Rectal smooth muscle tissue (tissue), 1 donor: ENCODE measurements around the gene FBLN5.

Experiments used
- H3K27ac ChIP-seq: one replicate; pipeline ENCODE4 v1.7.0; 2013; ENCODE audit warnings: low read depth, low read length, inconsistent platforms
- H3K27me3 ChIP-seq: one replicate; pipeline ENCODE4 v1.7.0; 2013; ENCODE audit warnings: low read length; ENCODE audit not compliant: control insufficient read depth, insufficient read depth
- H3K36me3 ChIP-seq: one replicate; pipeline ENCODE4 v1.7.0; 2013; ENCODE audit warnings: low read length; ENCODE audit not compliant: control insufficient read depth, insufficient read depth
- H3K4me1 ChIP-seq: one replicate; pipeline ENCODE4 v1.7.0; 2013; ENCODE audit warnings: low read length; ENCODE audit not compliant: control insufficient read depth, insufficient read depth
- H3K4me3 ChIP-seq: one replicate; pipeline ENCODE4 v1.7.0; 2013; ENCODE audit warnings: low read length
- H3K9ac ChIP-seq: one replicate; pipeline ENCODE4 v1.7.0; 2013; ENCODE audit warnings: low read length

FBLN5 gene

GRCh38 chr14:91885839-91886238 is 61.7 kb downstream of the FBLN5 start:
- Histone ChIP-seq H3K27me3 (no peaks in the 10 kb centered on the region), H3K4me1 (peaks cover 11% of the 10 kb centered on the region), H3K27ac (peak overlapping the region; percentile 49), H3K9ac (no peak overlapping the region), H3K36me3 (no peaks in the 10 kb centered on the region), H3K4me3 (no peak overlapping the region)

GRCh38 chr14:91885113-91885712 is 62.3 kb downstream of the FBLN5 start:
- H3K27ac ChIP-seq = peak overlapping the region; percentile 49
- peaks cover 11% of the 10 kb centered on the region for H3K4me1 ChIP-seq
- H3K36me3 ChIP-seq = no peaks in the 10 kb centered on the region
- H3K4me3 ChIP-seq = no peak overlapping the region
- H3K27me3 ChIP-seq = no peaks in the 10 kb centered on the region
- H3K9ac ChIP-seq = no peak overlapping the region

DNA sequence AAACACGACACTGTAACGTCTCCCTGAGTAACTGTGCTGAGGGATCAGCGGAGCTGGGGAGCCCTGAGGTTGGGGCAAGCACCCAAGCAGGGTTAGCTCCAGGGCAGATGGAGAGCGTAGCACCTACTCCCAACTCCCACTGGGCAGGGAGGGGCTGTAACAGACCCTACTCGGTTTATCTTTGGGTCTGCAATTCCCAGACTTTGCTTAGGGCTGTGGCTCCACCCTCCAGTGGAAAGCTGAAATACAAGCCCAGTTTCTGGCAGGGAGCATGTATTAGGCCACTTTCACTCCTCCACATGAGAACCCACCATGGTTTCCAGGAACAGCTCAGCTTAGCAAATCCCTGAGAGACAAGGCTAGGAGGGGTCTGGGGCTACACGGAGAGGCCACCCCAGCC is 62.8 kb downstream of the FBLN5 start:
- Histone ChIP-seq H3K9ac (no peak overlapping the region), H3K4me3 (no peak overlapping the region), H3K27ac (peak overlapping the region; percentile 37), H3K36me3 (no peaks in the 10 kb centered on the region), H3K4me1 (peaks cover 11% of the 10 kb centered on the region), H3K27me3 (no peaks in the 10 kb centered on the region)

GRCh38 chr14:91883753-91884152 is 63.7 kb downstream of the FBLN5 start:
- Histone ChIP-seq H3K27ac (no peak overlapping the region), H3K27me3 (no peaks in the 10 kb centered on the region), H3K36me3 (no peaks in the 10 kb centered on the region), H3K4me3 (no peak overlapping the region), H3K4me1 (peaks cover 7% of the 10 kb centered on the region), H3K9ac (no peak overlapping the region)

GRCh38 chr14:91882776-91883175 is 64.7 kb downstream of the FBLN5 start:
- Histone ChIP-seq H3K36me3 (no peaks in the 10 kb centered on the region), H3K27ac (no peak overlapping the region), H3K4me3 (no peak overlapping the region), H3K9ac (no peak overlapping the region), H3K27me3 (no peaks in the 10 kb centered on the region), H3K4me1 (peaks cover 7% of the 10 kb centered on the region)

DNA sequence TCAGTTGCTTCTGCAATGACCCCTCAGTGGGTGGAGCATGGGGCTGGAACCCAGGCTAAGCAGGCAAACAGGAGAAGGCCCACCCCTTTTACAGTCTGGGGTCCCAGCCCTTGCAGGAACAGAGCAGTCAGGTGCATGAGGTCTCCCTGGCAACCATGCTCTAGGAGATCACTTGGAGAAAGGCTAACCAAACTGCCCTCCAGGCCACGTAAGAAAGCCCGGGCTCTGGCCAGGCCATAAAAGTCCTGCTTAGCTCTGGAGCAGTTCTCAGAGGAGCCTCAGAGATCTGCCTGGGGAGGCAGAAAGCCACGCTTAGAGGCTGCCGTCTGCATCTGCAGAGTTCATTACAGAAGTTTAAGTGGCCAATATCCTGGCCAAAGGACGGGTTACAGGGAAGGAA is 65.1 kb downstream of the FBLN5 start:
- H3K27me3 ChIP-seq = no peaks in the 10 kb centered on the region
- no peak overlapping the region for H3K4me3 ChIP-seq
- no peaks in the 10 kb centered on the region for H3K36me3 ChIP-seq
- H3K9ac ChIP-seq = no peak overlapping the region
- no peak overlapping the region for H3K27ac ChIP-seq
- H3K4me1 ChIP-seq = peaks cover 7% of the 10 kb centered on the region

GRCh38 chr14:91879196-91879595 is 68.3 kb downstream of the FBLN5 start:
- no peak overlapping the region for H3K4me3 ChIP-seq
- H3K9ac ChIP-seq = no peak overlapping the region
- H3K36me3 ChIP-seq = no peaks in the 10 kb centered on the region
- H3K27ac ChIP-seq = no peak overlapping the region
- no peaks in the 10 kb centered on the region for H3K27me3 ChIP-seq
- peaks cover 7% of the 10 kb centered on the region for H3K4me1 ChIP-seq

- no peak overlapping the region for H3K9ac ChIP-seq
- H3K4me1 ChIP-seq = peaks cover 7% of the 10 kb centered on the region
- no peak overlapping the region for H3K4me3 ChIP-seq
- H3K36me3 ChIP-seq = no peaks in the 10 kb centered on the region
- no peaks in the 10 kb centered on the region for H3K27me3 ChIP-seq
- no peak overlapping the region for H3K27ac ChIP-seq
Observed at GRCh38 chr14:91878274-91878673, 69.2 kb downstream of the FBLN5 start.

DNA sequence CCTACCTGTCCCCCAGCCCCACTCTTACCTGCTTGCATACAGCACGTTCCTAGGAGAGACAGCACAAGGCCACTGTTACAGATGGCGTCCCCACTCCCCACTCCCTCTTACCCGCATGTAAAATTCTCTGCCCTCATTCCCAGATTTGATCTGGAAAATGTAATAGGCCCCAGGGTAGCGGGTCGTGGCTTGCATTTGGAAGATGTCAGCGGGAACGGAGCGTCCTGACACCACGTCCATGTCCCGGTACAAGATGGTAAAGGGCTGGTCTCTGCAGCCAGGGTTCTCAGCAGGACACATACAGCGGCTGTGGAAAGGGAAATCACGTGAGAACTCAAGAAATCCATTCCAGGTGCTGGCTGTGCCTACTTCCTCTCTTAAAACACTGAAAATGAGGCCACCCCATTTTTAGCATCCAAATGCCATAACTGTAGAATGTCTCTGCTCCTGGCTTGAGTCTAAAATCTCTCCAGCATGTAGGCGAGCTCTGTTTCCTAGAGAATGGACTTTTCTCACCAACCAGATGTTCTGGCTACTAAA is 70.0 kb downstream of the FBLN5 start:
- no peaks in the 10 kb centered on the region for H3K27me3 ChIP-seq
- no peak overlapping the region for H3K27ac ChIP-seq
- no peak overlapping the region for H3K4me3 ChIP-seq
- H3K9ac ChIP-seq = no peak overlapping the region
- H3K36me3 ChIP-seq = no peaks in the 10 kb centered on the region
- H3K4me1 ChIP-seq = no peaks in the 10 kb centered on the region

DNA sequence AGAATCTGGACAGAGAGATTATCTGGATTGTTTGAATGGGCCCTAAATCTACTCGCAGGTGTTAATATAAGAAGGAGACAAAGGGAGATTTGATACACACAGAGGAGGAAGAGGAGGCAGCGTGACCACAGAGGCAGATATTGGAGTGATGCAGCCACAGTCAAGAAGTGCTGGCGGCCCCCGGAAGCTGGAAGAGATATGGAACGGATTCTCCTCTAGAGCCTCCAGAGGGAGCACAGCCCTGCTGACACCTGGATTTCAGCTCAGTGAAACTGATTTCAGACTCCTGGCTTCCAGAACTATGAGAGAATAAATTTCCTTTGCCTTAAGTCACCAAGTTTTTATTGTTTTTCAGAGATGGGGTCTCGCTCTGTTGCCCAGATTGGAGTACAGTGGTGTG is 71.0 kb downstream of the FBLN5 start:
- no peak overlapping the region for H3K27ac ChIP-seq
- H3K4me3 ChIP-seq = no peak overlapping the region
- no peaks in the 10 kb centered on the region for H3K36me3 ChIP-seq
- H3K9ac ChIP-seq = no peak overlapping the region
- no peaks in the 10 kb centered on the region for H3K4me1 ChIP-seq
- no peaks in the 10 kb centered on the region for H3K27me3 ChIP-seq

- Histone ChIP-seq H3K9ac (no peak overlapping the region), H3K4me3 (no peak overlapping the region), H3K27ac (no peak overlapping the region), H3K4me1 (no peaks in the 10 kb centered on the region), H3K27me3 (no peaks in the 10 kb centered on the region), H3K36me3 (no peaks in the 10 kb centered on the region)
Observed at GRCh38 chr14:91875525-91876286, 71.8 kb downstream of the FBLN5 start.

DNA sequence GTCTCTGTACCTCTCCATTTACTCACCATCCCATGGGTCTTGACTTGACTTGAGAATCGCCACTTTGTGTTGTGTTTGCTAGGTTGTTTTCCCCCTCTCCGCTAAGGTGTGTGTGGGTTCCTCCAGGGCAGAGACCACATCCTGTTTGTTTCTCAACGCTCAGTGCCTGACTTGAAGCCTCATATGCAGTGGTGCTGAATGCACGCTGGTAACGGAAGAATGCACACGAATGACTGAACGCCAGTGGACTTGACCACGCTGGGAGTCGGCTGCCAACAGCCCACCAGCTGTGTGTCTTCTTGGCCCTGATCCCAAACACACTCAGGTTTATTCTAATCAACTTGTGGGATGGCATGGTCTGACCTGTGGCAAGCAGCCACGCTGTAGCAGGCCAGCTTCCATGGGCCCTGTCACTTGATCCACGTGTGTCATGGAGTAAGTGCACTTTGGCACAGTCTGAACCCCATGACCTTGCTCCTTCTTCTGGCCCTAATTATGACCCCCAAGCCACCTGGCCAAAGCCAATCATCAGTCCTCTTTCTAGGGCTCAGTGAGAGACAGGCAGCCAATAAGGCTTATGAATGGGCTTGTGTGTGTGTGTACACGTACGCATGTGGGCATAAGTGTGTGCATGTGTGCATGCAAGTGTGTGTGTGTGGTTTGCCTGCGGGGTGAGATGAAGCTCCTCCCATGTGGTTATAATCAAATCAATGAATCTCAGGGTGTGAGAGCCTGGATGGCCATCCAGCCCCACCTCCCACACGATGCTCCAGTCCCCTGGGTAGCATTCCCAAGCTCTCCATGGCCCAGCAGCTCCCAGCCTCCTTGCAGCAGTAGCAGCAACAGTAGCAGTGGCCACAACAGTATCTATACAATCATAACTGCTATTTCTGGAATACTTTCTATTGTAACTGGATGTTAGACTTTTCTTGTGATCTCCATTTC is 73.8 kb downstream of the FBLN5 start:
- no peak overlapping the region for H3K9ac ChIP-seq
- no peak overlapping the region for H3K27ac ChIP-seq
- H3K4me1 ChIP-seq = no peaks in the 10 kb centered on the region
- no peak overlapping the region for H3K4me3 ChIP-seq
- no peaks in the 10 kb centered on the region for H3K27me3 ChIP-seq
- H3K36me3 ChIP-seq = no peaks in the 10 kb centered on the region
